ENCODE data around the gene FAM111A. TPM values are rescaled to one million over a fixed set of nuclear protein-coding genes. Genes with fewer than 3 reads are reported as not detected.

The FAM111A gene
- total and polyA plus RNA-seq, 10 of the 15 experiments (the other 5 are each of a cell fraction or from before 2014, with no cell fraction given): 26.6 to 95.0 (median 67.5) TPM

DNA sequence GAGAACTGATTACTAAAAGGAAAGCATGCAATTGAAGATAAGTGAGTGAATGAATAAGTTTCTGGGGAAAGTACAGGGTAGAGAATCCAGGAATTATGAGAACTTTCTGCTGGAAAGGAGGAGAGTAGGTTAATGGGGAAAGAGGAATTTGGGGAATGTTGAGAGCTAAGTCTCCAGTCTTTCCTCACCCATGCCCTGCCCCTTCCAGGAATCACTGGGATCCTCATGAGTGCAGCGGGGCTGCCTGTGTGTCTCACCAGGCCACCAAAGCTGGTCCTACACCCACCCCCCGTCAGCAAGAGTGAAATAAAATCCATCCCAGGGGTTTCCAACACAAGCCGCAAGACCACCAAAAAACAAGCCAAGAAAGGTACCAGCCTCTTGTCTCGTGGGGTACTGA is 46.3 kb downstream of the FAM111A start:
- 97% methylated on average over 4 of the region's 4 CpGs for WGBS (ENCODE audit: insufficient coverage, insufficient replicate concordance, low lambda C conversion rate, missing lambda C conversion rate)
- H3K4me1 ChIP-seq (ENCODE audit: control insufficient read depth, insufficient read depth, low read length): peaks cover 10% of the 10 kb centered on the region
- H4K20me1 ChIP-seq (ENCODE audit: control insufficient read depth, insufficient read depth): no peaks in the 10 kb centered on the region
- ATAC-seq: no peak
- no peak overlapping the region for H3K9ac ChIP-seq (ENCODE audit: control insufficient read depth, insufficient read depth, low read length)
- no peaks in the 10 kb centered on the region for H3K9me3 ChIP-seq (replicated peaks; ENCODE audit: control insufficient read depth, insufficient read depth, low read length)
- H2AFZ ChIP-seq (ENCODE audit: control insufficient read depth, low read depth, low read length): no peak overlapping the region
- H3K27ac ChIP-seq (ENCODE audit: control insufficient read depth, insufficient read depth): no peak overlapping the region
- no peak overlapping the region for H3K4me3 ChIP-seq
- ChIA-PET RAD21 (ENCODE audit: unreplicated experiment) (no interaction called here), CTCF (interaction anchor here (1.7 to 33.5 kb wide), 4 partner anchors 9 to 78 kb away, joined by 4 to 1180 read pairs (median 598); partner anchors contain the start of genes DTX4 and MPEG1), POLR2A (interaction anchor here (1.1 to 3.9 kb wide), 3 partner anchors 10 to 16 kb away, joined by 4 to 32 read pairs (median 7); partner anchors contain the start of gene DTX4), SMC1A (ENCODE audit: uncharacterized antibody, unreplicated experiment) (interaction anchor here (1.6 kb wide), 1 partner anchor 17 kb away, joined by 4 read pairs; no protein-coding TSS in a partner anchor)
- DNase-seq (ENCODE audit: low read depth, low spot score): no peak
- H3K27me3 ChIP-seq (replicated peaks in 1 of 2; ENCODE audit: control insufficient read depth in 2 of 2, insufficient read depth in 2 of 2, low read length in 1 of 2): no peaks in the 10 kb centered on the region
- in situ Hi-C loops (cut with MboI): loop anchor here (25.0 kb wide), 1 partner anchor 1573 kb away; the partner anchor contains the start of gene MS4A15
- intact Hi-C loops (cut with micrococcal nuclease; ENCODE audit: unreplicated experiment): no loop called here
- H3K79me2 ChIP-seq (ENCODE audit: control insufficient read depth, insufficient read depth, low read length): peaks cover 12% of the 10 kb centered on the region
- peaks cover 20 to 33% of the 10 kb centered on the region in 2 experiments; a peak in 3 of 4 replicates for H3K36me3 ChIP-seq (ENCODE audit: control insufficient read depth in 2 of 2, insufficient read depth in 2 of 2, low read length in 1 of 2)
- no peak for FAIRE-seq
- no TSS peak for BruUV-seq (replicated peaks)
- H3K4me2 ChIP-seq (ENCODE audit: control insufficient read depth, insufficient read depth): no peak overlapping the region
- TF ChIP-seq, protein P1, sequence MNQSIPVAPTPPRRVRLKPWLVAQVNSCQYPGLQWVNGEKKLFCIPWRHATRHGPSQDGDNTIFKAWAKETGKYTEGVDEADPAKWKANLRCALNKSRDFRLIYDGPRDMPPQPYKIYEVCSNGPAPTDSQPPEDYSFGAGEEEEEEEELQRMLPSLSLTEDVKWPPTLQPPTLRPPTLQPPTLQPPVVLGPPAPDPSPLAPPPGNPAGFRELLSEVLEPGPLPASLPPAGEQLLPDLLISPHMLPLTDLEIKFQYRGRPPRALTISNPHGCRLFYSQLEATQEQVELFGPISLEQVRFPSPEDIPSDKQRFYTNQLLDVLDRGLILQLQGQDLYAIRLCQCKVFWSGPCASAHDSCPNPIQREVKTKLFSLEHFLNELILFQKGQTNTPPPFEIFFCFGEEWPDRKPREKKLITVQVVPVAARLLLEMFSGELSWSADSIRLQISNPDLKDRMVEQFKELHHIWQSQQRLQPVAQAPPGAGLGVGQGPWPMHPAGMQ (IDR thresholded peaks at IDR 0.05; ENCODE audit: borderline replicate concordance): no peak
- TF ChIP-seq SRF (IDR thresholded peaks at IDR 0.05; ENCODE audit: low read depth in 2 of 2, low read length in 2 of 2) (no peak), KAT2A (conservative IDR thresholded peaks at IDR 0.05; ENCODE audit: control insufficient read depth, low read depth, low read length) (no peak), MTA3 (IDR thresholded peaks at IDR 0.05; ENCODE audit: borderline replicate concordance, low read length) (no peak), ATF7 (IDR thresholded peaks at IDR 0.05; ENCODE audit: low read depth) (no peak), GABPA (IDR thresholded peaks at IDR 0.05; ENCODE audit: low read depth) (no peak), JUNB (IDR thresholded peaks at IDR 0.05) (no peak), IKZF1 (conservative IDR thresholded peaks at IDR 0.05) (no peak), ASH2L (IDR thresholded peaks at IDR 0.05; ENCODE audit: borderline replicate concordance, low read depth) (no peak)
- TF ChIP-seq, protein P2, sequence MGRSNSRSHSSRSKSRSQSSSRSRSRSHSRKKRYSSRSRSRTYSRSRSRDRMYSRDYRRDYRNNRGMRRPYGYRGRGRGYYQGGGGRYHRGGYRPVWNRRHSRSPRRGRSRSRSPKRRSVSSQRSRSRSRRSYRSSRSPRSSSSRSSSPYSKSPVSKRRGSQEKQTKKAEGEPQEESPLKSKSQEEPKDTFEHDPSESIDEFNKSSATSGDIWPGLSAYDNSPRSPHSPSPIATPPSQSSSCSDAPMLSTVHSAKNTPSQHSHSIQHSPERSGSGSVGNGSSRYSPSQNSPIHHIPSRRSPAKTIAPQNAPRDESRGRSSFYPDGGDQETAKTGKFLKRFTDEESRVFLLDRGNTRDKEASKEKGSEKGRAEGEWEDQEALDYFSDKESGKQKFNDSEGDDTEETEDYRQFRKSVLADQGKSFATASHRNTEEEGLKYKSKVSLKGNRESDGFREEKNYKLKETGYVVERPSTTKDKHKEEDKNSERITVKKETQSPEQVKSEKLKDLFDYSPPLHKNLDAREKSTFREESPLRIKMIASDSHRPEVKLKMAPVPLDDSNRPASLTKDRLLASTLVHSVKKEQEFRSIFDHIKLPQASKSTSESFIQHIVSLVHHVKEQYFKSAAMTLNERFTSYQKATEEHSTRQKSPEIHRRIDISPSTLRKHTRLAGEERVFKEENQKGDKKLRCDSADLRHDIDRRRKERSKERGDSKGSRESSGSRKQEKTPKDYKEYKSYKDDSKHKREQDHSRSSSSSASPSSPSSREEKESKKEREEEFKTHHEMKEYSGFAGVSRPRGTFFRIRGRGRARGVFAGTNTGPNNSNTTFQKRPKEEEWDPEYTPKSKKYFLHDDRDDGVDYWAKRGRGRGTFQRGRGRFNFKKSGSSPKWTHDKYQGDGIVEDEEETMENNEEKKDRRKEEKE (IDR thresholded peaks at IDR 0.05): no peak
- TF ChIP-seq, protein P3, sequence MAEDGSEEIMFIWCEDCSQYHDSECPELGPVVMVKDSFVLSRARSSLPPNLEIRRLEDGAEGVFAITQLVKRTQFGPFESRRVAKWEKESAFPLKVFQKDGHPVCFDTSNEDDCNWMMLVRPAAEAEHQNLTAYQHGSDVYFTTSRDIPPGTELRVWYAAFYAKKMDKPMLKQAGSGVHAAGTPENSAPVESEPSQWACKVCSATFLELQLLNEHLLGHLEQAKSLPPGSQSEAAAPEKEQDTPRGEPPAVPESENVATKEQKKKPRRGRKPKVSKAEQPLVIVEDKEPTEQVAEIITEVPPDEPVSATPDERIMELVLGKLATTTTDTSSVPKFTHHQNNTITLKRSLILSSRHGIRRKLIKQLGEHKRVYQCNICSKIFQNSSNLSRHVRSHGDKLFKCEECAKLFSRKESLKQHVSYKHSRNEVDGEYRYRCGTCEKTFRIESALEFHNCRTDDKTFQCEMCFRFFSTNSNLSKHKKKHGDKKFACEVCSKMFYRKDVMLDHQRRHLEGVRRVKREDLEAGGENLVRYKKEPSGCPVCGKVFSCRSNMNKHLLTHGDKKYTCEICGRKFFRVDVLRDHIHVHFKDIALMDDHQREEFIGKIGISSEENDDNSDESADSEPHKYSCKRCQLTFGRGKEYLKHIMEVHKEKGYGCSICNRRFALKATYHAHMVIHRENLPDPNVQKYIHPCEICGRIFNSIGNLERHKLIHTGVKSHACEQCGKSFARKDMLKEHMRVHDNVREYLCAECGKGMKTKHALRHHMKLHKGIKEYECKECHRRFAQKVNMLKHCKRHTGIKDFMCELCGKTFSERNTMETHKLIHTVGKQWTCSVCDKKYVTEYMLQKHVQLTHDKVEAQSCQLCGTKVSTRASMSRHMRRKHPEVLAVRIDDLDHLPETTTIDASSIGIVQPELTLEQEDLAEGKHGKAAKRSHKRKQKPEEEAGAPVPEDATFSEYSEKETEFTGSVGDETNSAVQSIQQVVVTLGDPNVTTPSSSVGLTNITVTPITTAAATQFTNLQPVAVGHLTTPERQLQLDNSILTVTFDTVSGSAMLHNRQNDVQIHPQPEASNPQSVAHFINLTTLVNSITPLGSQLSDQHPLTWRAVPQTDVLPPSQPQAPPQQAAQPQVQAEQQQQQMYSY (CRISPR knock-in tag; IDR thresholded peaks at IDR 0.05): no peak
- TF ChIP-seq, protein P4, sequence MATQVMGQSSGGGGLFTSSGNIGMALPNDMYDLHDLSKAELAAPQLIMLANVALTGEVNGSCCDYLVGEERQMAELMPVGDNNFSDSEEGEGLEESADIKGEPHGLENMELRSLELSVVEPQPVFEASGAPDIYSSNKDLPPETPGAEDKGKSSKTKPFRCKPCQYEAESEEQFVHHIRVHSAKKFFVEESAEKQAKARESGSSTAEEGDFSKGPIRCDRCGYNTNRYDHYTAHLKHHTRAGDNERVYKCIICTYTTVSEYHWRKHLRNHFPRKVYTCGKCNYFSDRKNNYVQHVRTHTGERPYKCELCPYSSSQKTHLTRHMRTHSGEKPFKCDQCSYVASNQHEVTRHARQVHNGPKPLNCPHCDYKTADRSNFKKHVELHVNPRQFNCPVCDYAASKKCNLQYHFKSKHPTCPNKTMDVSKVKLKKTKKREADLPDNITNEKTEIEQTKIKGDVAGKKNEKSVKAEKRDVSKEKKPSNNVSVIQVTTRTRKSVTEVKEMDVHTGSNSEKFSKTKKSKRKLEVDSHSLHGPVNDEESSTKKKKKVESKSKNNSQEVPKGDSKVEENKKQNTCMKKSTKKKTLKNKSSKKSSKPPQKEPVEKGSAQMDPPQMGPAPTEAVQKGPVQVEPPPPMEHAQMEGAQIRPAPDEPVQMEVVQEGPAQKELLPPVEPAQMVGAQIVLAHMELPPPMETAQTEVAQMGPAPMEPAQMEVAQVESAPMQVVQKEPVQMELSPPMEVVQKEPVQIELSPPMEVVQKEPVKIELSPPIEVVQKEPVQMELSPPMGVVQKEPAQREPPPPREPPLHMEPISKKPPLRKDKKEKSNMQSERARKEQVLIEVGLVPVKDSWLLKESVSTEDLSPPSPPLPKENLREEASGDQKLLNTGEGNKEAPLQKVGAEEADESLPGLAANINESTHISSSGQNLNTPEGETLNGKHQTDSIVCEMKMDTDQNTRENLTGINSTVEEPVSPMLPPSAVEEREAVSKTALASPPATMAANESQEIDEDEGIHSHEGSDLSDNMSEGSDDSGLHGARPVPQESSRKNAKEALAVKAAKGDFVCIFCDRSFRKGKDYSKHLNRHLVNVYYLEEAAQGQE (IDR thresholded peaks at IDR 0.05; ENCODE audit: low read depth, low read length): no peak

All from GM12878 (cell line).